Fibroblast of peridontal ligament (primary cell): Measurements from ENCODE around the gene SAE1.

Source experiments
- DNase-seq: peaks from one replicate; pipeline ENCODE4 v3.0.0-alpha.2; 2010; ENCODE audit errors: extremely low read depth

The SAE1 gene

DNA sequence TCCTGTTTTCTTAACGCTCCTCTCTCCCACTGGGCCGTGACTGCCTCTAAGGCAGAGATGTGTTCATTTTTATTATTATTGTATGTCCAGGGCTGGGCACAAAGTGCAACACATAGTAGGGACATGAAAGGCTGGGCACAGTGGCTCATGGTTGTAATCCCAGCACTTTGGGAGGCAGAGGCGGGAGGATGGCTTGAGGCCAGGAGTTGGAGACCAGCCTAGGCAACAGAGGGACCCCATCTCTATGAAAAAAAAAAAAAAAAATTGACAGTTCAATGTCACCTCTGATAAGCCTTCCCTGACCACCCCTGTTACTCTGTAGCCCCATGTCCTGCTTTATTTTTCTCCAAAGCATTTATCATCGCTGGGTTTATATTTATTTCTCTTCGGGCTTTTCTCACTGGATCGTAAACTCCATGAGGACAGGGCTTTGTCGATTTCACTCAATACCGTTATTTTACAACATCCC is 481 bp upstream of the SAE1 start:
- no peak for DNase-seq

DNA sequence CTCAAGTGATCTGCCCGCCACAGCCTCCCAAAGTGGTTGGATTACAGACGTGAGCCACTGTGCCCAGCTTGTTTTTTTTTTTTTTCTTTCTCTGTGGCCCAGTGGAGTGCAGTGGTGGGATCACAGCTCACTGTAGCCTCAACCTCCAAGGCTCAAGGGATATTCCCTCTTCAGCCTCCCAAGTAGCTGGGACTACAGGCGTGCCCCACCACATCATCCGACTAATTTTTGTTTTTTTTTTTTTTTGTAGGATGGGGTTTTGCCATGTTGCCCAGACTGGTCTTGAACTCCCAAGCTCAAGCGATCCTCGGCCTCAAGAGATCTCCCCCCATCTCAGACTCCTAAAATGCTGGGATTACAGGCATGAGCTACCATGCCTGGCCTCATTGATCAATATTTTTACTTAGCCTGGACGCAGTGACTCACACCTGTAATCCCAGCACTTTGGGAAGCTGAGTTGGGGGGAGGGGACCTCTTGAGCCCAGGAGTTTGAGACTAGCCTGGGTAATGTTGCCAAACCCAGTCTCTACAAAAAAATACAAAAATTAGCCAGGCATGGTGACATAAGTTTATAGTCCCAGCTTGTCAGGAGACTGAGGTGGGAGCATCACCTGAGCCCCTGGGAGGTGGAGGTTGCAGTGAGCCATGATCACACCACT is 1.7 kb downstream of the SAE1 start:
- DNase-seq = no peak

DNA sequence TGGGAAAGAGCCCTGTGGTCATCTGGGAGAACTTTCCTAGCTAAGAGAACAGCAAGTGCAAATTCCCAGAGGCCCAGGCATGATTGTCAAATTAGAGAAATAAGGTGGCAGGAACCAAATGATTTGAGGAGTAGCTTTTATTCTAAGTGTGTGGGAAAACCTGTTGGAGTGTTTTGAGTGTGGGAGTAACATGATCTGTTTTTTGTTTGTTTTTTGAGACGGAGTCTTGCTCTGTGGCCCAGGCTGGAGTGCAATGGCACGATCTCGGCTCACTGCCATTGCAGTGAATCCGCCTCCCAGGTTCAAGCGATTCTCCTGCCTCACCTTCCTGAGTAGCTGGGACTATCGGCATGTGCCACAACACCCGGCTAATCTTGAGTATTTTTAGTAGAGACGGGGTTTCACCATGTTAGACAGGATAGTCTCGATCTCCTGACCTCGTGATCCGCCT is 2.4 kb downstream of the SAE1 start:
- DNase-seq = no peak

DNA sequence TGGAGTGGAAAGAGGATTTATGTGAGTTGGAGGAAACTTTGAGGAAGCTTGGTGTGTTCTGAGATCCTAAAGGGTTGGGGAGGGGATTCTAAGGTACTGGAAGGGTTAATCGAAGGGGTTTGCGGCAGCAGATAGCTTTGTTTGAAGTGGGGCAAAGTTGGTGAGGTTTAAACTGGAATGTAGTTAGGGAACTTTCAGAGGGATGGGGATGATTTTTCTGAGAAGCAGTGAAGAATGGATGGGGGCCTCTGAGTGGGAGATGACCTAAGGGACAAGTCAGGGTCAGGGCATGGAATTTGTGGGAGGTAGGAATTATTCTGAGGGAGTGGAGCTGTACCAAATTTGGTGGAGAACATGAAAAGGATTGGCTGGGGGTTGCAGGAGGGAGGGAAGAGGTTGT is 3.9 kb downstream of the SAE1 start:
- DNase-seq = no peak

DNA sequence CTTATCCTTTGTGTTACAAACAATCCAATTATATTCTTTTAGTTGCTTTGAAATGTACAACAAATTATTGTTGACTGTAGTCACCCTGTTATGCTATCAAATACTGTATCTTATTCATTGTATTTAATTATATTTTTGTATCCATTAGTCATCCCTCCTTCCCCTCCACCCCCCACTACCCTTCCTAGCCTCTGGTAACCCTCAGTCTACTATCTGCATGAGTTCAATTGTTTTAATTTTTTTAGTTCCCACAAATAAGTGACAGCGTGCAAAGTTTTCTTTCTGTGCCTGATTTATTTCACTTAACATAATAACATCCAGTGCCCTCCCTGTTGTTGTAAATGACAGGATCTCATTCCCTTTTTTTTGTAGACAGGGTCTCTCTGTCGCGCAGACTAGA is 4.5 kb downstream of the SAE1 start:
- DNase-seq = no peak

DNA sequence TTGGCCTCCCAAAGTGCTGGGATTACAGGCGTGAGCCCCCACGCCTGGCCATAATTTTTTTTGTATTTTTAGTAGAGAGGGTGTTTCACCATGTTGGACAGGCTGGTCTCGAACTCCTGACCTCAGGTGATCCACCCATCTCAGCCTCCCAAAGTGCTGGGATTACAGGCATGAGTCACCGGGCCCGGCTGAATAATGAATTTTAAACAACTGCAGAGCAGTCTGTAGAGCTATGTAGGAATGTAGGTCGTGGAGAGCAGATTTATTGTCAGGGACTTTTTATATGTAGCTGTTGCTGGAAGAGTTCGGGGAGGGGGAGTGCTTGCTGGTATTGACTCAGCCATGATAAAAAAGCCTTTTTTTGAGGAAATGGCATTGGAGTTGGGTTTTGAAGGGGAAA is 10.6 kb downstream of the SAE1 start:
- DNase-seq = peak; percentile 53

DNA sequence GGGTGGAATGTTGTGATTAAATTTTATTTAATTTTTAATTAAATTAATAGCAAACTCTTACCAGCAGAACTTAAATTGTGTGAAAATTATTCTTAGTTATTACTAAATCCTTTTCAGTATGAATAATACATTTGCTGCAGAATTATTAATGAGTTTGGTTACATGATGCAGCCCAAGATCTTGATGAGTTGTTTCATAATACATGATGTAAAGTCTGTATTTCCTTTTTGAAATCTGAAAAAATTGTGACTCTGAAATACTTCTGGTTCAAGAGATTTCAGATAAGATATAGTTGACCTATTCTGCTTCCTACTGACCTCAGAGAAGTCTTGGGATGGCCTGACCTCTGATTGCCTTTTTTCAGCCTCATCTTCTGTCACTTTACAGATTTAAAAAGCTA is 11.1 kb downstream of the SAE1 start:
- DNase-seq = no peak

DNA sequence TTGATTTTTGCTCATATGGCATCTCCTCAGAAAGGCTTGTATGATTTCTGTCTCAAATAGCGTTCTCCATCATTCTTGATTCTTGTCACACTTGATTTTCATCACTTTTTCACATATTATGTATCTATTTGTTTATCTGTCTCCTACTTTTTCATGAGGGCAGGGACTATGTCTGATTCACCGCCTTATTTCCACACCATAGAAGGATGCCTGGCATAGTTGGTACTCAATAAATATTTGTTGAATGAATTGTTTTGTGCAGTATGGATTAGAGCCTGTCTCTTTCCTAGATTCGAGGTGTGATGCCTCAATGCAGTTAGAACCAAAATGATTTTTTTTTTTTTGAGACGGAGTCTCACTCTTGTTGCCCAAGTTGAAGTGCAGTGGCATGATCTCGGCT is 12.1 kb downstream of the SAE1 start:
- DNase-seq = no peak

DNA sequence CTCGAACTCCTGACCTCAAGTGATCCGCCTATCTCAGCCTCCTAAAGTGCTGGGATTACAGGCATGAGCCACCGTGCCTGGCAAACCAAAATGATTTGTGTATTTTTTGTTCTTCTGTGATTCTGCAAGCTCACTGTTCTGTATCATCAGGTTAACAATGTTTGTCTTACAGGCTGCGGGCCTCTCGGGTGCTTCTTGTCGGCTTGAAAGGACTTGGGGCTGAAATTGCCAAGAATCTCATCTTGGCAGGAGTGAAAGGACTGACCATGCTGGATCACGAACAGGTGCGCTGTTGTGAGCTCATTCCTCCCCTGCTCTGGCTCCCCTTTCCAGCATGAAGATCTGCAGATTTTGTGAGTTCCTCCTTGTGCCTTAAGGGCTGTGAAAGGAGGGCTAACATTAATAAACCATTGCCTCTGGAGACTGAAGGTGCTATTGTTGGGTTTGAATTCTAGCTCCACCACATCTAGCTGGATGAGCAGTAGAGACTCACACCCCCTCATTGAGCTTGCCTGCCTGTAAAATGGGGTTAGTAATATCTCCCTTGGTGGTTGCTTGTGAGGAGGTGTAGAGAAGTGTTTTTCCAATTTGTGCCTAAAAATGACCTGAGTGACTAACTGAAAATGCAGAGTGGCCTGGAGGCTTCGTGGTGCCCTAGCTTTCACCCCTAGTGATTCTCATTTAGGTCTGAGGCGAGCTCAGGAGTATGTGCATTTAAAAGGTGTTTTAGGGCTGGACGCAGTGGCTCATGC is 12.9 kb downstream of the SAE1 start:
- DNase-seq = no peak

DNA sequence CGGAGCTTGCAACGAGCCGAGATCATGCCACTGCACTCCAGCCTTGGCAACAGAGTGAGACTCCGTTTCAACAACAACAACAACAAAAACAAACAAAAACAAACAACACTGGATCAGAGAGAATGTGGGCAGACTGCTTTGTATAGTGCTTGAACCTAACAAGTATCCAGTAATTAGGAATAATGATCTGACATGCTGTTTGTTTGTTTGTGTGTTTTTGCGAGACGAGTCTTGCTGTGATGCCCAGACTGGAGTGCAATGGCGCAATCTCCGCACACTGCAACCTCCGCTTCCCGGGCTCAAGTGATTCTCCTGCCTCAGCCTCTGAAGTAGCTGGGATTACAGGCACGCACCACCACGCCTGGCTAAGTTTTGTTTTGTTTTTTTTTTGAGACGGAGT is 14.0 kb downstream of the SAE1 start:
- DNase-seq = no peak

DNA sequence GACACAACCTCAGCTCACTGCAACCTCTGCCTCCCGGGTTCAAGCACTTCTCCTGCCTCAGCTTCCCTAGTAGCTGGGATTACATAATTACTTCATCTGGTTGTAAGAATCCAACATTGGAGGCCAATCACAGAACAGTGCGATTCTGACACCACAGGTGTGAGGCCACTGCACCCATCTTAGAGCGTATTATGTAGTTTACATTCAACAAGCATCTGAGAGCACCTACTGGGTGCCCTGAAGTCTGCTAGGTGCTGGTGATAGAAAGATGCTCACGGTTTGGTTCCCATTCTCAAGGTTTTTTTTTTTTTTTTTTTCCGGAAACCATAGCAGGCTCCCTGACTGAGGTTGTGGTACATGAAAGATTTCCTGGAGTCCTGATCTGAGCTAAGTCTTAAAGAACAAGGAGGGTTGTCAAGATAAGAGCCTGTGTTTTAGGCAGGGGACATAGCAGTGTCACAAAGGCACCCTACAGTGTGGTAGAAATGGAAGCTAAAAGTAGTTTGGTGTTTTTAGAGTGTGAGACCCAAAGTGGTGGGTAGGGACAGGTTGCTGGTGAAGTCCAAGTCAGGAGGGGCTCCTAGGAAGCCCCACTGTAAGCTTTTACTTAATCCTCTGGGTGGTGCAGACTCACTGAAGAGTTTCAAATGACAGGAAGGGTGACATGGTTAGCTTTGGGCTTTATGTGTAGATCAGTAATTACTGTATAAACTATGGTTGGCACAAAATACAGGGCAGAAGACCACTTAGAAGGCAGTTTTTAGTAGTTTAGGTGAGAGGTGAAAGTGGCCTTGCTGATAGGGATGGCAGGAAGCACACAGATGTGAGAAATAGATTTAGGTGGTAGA is 15.2 kb downstream of the SAE1 start:
- no peak for DNase-seq

DNA sequence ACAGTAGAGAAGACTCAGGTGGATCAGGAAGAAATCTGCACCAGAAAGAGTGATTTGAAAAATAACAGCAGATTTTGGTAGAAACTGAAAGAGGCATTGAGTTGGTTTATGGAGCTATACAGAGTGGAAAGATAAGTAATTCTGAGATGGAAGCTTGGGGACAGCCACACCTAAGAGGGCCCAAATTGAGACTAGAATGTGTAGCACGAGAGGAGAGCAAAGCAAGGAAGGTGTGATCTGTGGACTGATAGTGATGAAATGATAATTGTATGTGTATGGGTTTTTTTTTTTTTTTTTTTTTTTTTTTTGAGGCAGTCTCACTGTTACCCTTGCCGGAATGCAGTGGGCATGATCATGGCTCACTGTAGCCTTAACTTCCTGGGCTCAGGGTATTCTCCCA is 16.3 kb downstream of the SAE1 start:
- DNase-seq = no peak

DNA sequence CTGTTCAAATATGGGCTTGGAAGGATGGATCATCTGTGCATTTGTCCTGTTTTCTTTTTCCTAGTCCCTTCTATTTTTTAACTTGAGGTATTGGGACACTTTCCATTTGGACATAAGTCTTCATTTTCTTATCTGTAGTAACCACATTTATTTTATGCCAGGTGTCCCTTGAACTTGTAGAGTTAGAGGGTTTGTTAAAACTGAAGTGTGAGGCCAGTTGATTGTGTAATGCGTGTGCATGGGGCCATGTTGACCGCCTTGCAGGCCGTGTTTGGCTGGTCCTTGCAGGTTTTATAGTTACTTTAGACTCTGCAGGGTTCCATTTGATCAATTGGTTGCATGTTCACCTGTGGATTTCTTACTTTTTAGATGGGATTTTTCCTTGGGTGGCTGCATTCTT is 21.0 kb downstream of the SAE1 start:
- no peak for DNase-seq

DNA sequence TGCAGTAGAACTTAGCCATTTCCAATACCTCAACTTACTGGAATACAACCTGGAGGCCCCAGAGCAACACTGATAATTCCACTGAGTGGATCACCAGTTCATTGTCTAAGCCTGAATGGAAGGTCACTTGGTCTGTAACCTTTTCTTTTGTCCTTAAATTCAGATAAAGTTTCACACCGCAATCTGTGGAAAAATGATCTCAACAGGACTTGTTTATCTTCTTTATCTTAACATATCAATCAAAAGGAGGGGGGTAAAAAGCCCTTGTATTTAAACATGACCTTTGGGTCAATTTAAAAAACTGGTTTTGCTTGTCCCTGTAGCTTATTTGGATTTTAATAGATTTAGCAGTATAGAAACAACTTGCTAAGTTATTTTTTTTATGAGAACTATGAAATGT is 21.6 kb downstream of the SAE1 start:
- DNase-seq = no peak

DNA sequence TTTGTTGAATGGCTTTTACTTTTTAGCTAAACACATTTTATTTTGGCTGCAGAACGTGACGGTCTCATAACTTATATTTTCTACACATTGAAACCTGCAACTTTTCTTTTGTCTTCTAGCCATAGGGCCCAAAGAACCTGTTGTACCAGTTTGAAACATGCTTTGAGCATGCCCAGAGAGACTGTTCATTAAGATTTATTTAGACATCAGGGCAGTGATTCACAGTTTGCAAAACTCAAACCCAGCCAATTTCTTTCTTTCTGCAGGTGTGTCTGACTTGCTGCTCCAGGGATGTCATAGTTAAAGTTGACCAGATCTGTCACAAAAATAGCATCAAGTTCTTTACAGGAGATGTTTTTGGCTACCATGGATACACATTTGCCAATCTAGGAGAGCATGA is 22.0 kb downstream of the SAE1 start:
- DNase-seq = no peak

DNA sequence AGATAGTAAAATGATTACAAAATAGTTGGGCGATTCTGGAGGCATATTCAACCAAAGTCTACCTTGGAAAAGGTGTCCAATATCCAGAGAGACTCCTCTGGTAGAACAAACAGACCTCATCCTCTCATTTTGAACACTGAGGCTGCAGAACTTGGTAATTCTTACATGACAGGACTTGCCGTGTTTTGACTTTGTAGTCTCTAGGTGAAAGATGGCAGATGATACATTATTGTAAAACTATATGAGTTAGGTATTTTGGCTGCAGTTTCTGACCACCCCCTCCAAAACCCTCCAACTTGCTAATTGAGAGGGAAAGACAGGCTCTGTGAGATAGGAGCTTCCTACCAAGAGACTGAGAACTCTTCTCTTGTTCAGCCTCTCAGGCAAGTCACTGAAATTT is 22.6 kb downstream of the SAE1 start:
- DNase-seq = no peak

DNA sequence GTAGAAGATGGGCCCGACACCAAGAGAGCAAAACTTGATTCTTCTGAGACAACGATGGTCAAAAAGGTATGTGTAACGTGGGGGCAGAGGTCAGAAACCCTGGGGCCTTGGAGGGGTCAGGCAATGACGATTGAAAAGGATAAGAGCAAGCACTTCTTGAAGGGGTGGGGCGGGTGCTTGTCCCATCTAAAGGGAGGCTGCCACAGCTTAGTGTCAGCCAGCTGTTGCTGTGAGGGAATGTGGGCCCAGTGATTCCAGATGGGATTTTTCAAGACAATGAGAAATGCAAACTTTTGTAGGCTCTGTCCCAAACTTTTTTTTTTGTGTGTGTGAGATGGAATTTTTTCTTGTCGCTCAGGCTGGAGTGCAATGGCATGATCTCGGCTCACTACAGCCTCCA is 24.5 kb downstream of the SAE1 start:
- peak; percentile 35 for DNase-seq

DNA sequence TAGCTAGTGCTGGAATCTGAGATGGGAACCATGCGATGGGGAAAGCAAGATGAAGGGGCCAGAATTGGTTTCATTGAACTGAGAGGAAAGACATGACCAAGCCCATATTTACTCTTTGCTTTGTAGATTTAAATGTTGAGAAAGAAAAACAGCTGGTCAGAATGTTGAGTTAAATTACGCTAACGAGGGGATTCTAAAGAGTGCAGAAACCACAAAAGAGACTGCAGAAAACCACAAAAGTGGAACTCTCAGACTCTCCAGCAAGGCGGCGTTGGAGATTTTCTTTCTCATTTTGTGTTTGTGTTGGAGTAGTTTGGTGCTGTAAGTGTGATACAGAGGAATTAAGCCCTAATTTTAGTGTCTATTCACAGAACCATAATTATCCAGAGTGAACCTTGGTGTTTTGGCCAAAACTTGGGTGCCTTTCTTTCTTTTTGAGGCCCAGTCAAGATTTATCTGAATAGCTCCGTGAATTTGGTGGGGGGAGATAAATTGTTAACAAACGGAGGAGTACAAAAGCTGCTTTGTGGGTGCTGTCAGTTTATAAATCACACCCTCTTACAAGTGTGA is 26.3 kb downstream of the SAE1 start:
- peak; percentile 73 for DNase-seq

DNA sequence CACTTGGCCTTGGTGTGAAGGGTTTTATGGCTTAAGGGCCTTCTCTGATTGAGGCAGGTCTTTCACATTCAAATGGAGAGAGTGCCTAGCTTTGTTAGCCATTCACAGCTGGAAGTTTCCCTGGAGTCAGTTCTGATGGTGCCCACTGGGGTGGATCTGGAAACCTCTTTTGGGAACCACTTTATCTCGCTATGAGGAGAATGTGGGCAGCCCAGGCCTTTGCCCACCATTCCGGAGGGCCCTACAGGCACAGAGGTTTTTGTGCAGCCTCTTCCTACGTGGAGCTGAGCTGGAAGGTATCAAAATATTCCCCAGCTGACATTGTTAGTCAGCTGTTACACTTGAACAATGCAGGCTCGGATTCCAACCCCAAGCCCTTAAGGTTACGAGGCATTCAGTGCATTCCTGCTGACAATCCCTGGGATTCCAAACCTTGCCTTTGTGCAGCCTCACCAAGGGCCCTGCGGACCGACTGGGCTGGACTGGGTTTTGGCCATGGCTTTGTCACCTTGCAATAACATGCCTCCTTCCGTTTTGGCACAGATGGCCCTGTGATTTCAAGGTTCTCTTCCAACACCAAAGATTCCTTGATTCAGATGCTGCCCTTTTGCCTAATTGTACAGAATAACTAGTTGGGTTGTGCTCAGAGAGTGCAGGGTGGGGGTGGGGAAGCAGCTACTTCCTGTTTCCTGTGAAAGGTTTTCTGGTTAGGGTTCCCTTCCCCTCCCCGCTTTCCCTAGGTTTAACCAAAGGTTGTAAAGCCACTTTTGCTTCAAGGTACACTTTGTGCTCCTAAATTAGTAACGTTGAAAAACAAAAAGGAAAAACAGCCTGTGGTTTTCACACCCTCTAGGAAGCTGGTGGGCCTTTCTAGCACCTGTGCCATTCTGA is 27.0 kb downstream of the SAE1 start:
- DNase-seq = peak; percentile 39

DNA sequence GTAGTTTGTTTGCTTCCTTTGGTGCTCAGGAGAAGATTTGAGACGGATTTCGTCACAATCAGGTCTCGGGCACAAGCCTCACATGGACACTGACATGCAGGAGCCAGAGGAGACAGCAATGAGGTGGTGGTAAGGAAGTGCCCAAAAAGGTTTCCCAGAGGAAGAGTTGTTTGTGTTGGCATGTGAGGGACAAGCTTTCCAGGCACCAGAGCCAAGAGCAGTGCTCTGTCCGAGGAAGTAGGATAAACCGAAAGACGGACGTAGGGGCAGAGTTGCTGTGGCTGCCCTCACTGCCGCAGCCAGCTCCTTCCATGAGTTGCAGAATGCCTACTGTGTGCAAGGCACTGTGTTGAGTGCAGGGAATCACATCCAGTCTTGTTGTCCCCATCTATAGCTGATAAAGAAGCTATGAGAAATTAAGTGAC is 27.7 kb downstream of the SAE1 start:
- DNase-seq = no peak

DNA sequence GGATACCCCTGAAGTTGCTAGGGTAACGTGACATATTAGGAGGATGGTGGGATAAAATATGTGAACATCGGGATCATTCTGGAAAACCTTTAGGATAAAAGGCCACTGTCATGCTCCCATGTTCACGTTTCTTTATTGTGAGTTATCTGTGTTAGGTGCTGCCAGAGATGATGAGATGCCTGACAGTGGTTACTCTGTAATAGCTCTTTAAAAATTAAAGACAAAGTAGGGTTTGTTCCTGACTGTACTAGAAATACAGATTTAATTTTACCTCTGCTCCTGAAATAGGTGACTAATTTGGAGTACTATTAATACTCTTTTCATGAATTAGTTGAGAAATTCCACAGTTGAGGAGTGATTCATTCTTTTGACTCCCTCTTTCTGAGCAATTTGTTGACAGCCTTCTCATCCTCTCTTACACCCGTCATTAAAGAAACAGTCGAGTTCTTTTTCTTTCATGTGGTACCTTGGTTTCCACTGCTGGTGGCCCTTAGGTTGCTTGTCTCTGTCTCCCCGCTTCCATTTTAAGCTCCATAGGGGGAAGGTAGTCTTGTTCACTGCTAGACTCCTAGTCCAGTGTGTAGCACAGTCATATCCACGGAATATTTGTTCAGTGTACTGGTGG is 28.4 kb downstream of the SAE1 start:
- DNase-seq = no peak
